SH-SY5Y (cell line): ENCODE data around the gene POLR2C.

Experiments used
- GATA2 ChIP-seq: IDR thresholded peaks from 2 replicates; pipeline ENCODE4 v1.6.1; 2011; ENCODE audit warnings: mild to moderate bottlenecking, low read depth, low read length
- GATA3 ChIP-seq: IDR thresholded peaks from 2 replicates; pipeline ENCODE4 v1.6.1; 2011; ENCODE audit warnings: low read depth, mild to moderate bottlenecking, low read length, moderate library complexity

Gene POLR2C

GRCh38 chr16:57483725-57484514 lies 21.4 kb downstream of the POLR2C start:
- TF ChIP-seq GATA3 (no peak), GATA2 (peak; percentile 99)

GRCh38 chr16:57484515-57485005 lies 22.1 kb downstream of the POLR2C start:
- no peak for TF ChIP-seq GATA2
- TF ChIP-seq GATA3, result no peak

- TF ChIP-seq GATA3 (no peak), GATA2 (no peak)
Measured at GRCh38 chr16:57485091-57485915, 22.8 kb downstream of the POLR2C start.

- no peak for TF ChIP-seq GATA2
- no peak for TF ChIP-seq GATA3
Measured at GRCh38 chr16:57485916-57486857, 23.7 kb downstream of the POLR2C start, which contains the start of gene DOK4. Gene DOK4, minus strand, starts transcription at chr16:57486493. Its CDS starts 6,986 bp downstream, at chr16:57479507.

- TF ChIP-seq GATA3 (no peak), GATA2 (no peak)
Measured at GRCh38 chr16:57486858-57487834, 24.7 kb downstream of the POLR2C start.

GRCh38 chr16:57489229-57489628 lies 26.8 kb downstream of the POLR2C start:
- TF ChIP-seq GATA2 (no peak), GATA3 (no peak)

- TF ChIP-seq GATA3 (no peak), GATA2 (no peak)
Measured at GRCh38 chr16:57493767-57494166, 31.3 kb downstream of the POLR2C start.

GRCh38 chr16:57497121-57497520 lies 34.6 kb downstream of the POLR2C start:
- TF ChIP-seq GATA2 (no peak), GATA3 (no peak)

- TF ChIP-seq GATA2, result no peak
- TF ChIP-seq GATA3, result no peak
Measured at GRCh38 chr16:57498031-57498430, 35.6 kb downstream of the POLR2C start.

GRCh38 chr16:57500578-57501111 lies 38.2 kb downstream of the POLR2C start:
- TF ChIP-seq GATA3 (no peak), GATA2 (no peak)

GRCh38 chr16:57501492-57501891 lies 39.0 kb downstream of the POLR2C start:
- TF ChIP-seq GATA3, result no peak
- TF ChIP-seq GATA2, result no peak

GRCh38 chr16:57502048-57502775 lies 39.7 kb downstream of the POLR2C start:
- no peak for TF ChIP-seq GATA2
- TF ChIP-seq GATA3, result no peak
